HT1080 (cell line): ENCODE measurements around the gene FSCN2. TPM values are rescaled to one million over a fixed set of nuclear protein-coding genes. Genes with fewer than 3 reads are reported as not detected.
"Not testable (repeated sequence)": the region's sequence is repeated elsewhere in the genome, so short reads cannot be mapped to it uniquely, and the experiment has no call there.

Experiments
- DNase-seq: peaks from one replicate; pipeline ENCODE4 v3.0.0-alpha.2; 2015; ENCODE audit warnings: low read depth
- total RNA-seq: library from RNA; depleted of rRNA; stranded (reverse); fragments of >200 nt; shearing (Covaris generic); gene quantifications from 2 replicates; pipeline ENCODE4 v1.2.3, GENCODE V29; 2014

FSCN2 gene
- total RNA-seq, 1 experiment from 2014 or later = 0.40 TPM

GRCh38 chr17:81524039-81524864, 3.9 kb upstream of the FSCN2 start:
- DNase-seq = no peak

- DNase-seq = no peak
These were observed 3.4 kb upstream of the FSCN2 start for GRCh38 chr17:81524865-81525159.

- DNase-seq = no peak
These were observed 1.3 kb upstream of the FSCN2 start for GRCh38 chr17:81526662-81527571.

- no peak for DNase-seq
These were observed 140 bp downstream of the FSCN2 start for GRCh38 chr17:81528384-81528650.

- no peak for DNase-seq
These were observed 667 bp downstream of the FSCN2 start for GRCh38 chr17:81528651-81529436.

GRCh38 chr17:81529437-81529803, 1.2 kb downstream of the FSCN2 start:
- no peak for DNase-seq

- DNase-seq = not testable (repeated sequence)
These were observed 2.8 kb downstream of the FSCN2 start for GRCh38 chr17:81531013-81531412.

GRCh38 chr17:81531998-81532404, 3.8 kb downstream of the FSCN2 start:
- DNase-seq = not testable (repeated sequence)

- no peak for DNase-seq
These were observed 4.5 kb downstream of the FSCN2 start for GRCh38 chr17:81532490-81533287.

- no peak for DNase-seq
These were observed 5.4 kb downstream of the FSCN2 start for GRCh38 chr17:81533339-81534141.

- DNase-seq = no peak
These were observed 6.2 kb downstream of the FSCN2 start for GRCh38 chr17:81534157-81535006.

- no peak for DNase-seq
These were observed 6.8 kb downstream of the FSCN2 start for GRCh38 chr17:81535007-81535328.

GRCh38 chr17:81535480-81536298, 7.5 kb downstream of the FSCN2 start:
- DNase-seq = no peak

- DNase-seq = no peak
These were observed 8.4 kb downstream of the FSCN2 start for GRCh38 chr17:81536299-81537290.

GRCh38 chr17:81537343-81537855, 9.2 kb downstream of the FSCN2 start:
- DNase-seq = no peak

- no peak for DNase-seq
These were observed 9.8 kb downstream of the FSCN2 start for GRCh38 chr17:81537856-81538555.
